HG02610 (cell line): ENCODE results near the gene FAM131C.

Experiments used
- ATAC-seq: cut with Tn5 transposase; IDR thresholded peaks from one replicate; pipeline ENCODE4 v1.9.1; 2021; ENCODE audit warnings: mild to moderate bottlenecking, moderate library complexity; ENCODE audit not compliant: unreplicated experiment

FAM131C gene

GRCh38 chr1:16077406-16078245 lies 4.2 kb upstream of the FAM131C start:
- no peak for ATAC-seq

GRCh38 chr1:16076865-16077238 lies 3.4 kb upstream of the FAM131C start:
- ATAC-seq = no peak

- no peak for ATAC-seq
Observed at GRCh38 chr1:16076031-16076864, 2.8 kb upstream of the FAM131C start.

GRCh38 chr1:16075337-16076030 lies 2.0 kb upstream of the FAM131C start:
- ATAC-seq = no peak

GRCh38 chr1:16074217-16074616 lies 766 bp upstream of the FAM131C start:
- ATAC-seq = no peak

- no peak for ATAC-seq
Observed at GRCh38 chr1:16072616-16073484, 601 bp downstream of the FAM131C start.

GRCh38 chr1:16072095-16072494 lies 1.4 kb downstream of the FAM131C start:
- no peak for ATAC-seq

GRCh38 chr1:16071614-16072013 lies 1.8 kb downstream of the FAM131C start:
- ATAC-seq = no peak

- no peak for ATAC-seq
Observed at GRCh38 chr1:16070640-16071355, 2.7 kb downstream of the FAM131C start.

- ATAC-seq = no peak
Observed at GRCh38 chr1:16068356-16069270, 4.8 kb downstream of the FAM131C start.

- no peak for ATAC-seq
Observed at GRCh38 chr1:16067933-16068332, 5.5 kb downstream of the FAM131C start.

- no peak for ATAC-seq
Observed at GRCh38 chr1:16067127-16067768, 6.2 kb downstream of the FAM131C start.

- ATAC-seq = no peak
Observed at GRCh38 chr1:16066245-16066644, 7.2 kb downstream of the FAM131C start.

GRCh38 chr1:16065269-16065576 lies 8.2 kb downstream of the FAM131C start:
- ATAC-seq = no peak

- no peak for ATAC-seq
Observed at GRCh38 chr1:16064536-16065268, 8.7 kb downstream of the FAM131C start.

- ATAC-seq = no peak
Observed at GRCh38 chr1:16063921-16064320, 9.5 kb downstream of the FAM131C start.

- no peak for ATAC-seq
Observed at GRCh38 chr1:16063226-16063829, 10.1 kb downstream of the FAM131C start.
